GM19239 (cell line): Measurements from ENCODE around the gene IGSF10.
"Not testable (repeated sequence)": the region's sequence is repeated elsewhere in the genome, so short reads cannot be mapped to it uniquely, and the experiment has no call there.

Source experiments
- DNase-seq: peaks from one replicate; pipeline ENCODE4 v3.0.0; 2011; ENCODE audit warnings: low spot score; ENCODE audit not compliant: insufficient read length
- FAIRE-seq: peaks from 2 replicates; lab custom pipeline; 2011; peaks lifted over from hg19 to GRCh38; lab: Jason Lieb, UNC

The IGSF10 gene

DNA sequence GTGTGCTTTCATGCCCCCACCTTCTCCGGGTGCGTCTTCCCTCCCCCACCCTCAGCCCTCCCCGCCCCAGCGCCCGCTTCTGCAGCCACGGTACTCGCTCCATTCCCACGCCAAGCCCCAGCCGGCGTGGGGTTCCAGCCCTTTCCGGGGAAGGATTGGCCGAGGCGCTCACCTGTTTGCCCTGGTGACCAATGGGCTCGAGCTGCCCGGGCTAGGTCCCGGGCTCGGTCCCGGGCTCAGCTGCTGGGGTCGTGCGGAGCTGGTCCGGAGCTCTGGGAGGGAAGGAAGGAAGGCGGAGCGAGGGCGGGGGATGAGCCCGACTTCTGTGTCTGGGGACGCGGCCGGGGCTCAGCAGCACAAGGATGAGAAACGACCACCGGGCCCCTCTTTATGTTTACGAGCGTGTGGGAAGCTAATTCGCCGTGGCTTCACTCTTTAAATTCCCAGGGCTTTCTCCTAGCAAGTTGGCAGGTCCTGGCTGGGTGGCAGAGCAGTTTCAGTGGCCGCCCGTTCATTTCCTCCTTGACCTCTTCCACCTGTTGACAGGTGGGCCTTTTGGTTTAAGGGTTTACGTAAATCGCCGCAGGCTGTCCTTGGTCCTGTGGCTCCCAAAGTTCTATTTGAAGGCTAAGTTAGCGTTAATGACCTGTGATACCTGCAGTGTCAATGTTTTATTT, at the start of gene IGSF10:
IGSF10 (minus strand) TSS at position 288 of the 677 bp plus-strand sequence. CDS start 2,352 bp downstream, outside the sequence.
- DNase-seq (no peak), FAIRE-seq (no peak)

GRCh38 chr3:151509468-151510135, 48.7 kb upstream of the IGSF10 start:
- not testable (repeated sequence) for FAIRE-seq, DNase-seq

GRCh38 chr3:151504606-151505005, 43.7 kb upstream of the IGSF10 start:
- no peak for FAIRE-seq
- DNase-seq: no peak

GRCh38 chr3:151503074-151503473, 42.2 kb upstream of the IGSF10 start:
- FAIRE-seq (no peak), DNase-seq (no peak)

DNA sequence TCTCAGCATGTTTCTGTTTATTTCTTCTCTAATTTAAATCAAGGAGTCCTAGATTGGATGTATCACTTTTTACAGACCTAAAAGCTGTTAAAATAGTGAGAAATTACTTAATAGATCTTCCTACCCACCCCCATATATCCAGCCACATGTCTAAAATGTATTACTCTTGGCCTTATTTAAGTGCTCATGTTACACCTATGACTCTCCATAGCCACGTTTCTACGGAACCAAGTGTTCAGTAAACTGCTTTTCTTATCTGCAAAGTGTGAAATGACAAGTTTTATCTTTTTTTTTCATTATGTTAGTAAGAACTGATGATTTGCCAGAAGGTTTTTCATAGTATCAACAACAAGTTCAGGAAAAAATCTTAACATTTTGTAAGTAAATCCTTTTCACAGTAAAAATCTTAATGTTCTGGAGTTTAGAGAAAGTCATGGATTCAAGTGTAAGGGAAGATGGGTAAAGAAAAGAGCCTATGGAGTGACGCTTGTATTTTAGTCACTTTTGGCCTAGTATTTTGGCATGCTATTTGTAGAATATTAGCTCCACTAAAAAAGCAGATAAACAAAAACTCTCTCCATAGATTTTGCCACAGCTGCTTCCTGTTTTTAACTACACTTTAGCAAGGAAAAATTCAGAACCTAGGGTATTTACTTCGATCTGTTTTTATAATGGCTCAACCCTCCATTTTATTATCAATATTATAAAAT, 41.2 kb upstream of the IGSF10 start:
- DNase-seq: no peak
- no peak for FAIRE-seq

DNA sequence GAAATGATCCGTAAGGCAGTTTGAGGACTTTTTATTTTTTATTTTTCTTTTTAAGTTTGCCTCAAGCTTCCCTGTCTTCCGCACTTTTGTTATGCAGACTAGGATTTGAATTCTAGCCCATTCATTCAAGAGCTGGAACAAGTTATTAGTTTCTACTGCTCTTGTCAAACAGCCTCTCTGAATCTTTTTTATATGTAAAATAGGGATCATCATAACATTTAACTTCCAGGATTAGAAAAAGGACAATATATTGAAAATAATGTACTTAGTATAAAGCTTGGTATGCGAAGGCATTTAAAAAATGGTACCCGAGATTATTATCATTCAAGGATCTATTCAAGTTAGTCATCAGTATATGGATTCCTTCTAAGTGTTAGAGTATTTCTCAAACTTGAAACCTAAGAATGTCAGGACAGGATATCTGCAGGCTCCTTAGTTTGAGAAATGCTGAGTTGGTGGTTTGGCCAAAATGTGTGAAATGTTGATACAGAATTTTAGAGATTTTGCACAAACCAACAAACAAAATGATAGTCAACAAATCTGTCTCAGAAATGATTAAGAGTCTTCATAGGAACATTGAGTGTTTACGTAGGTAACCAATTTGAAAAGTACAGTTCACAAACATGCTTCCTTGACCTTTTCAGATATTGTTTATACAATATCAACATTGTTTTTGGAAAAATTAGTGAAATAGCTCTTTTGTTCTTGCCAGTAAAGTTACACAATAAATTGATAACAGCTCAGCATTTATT, 40.5 kb upstream of the IGSF10 start:
- DNase-seq (no peak), FAIRE-seq (no peak)

DNA sequence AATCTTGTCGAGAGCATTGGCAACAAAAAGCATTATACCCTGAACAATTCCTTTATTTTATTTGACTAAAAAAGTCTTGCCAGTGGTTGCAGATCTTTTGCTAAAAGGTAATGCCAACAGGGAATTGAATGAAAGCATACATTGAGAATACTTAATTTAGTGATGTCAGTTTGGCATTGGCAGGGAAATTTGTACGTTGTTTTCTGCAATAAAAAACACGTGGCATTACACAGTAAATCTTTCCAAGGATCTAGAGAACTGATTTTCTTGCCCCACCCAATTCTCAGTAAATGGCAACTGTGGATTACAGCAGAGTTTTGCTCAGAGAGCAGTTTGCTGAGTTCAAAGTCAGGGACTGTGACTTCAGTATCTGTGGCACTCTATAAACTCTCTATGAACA, 38.3 kb upstream of the IGSF10 start:
- no peak for DNase-seq
- FAIRE-seq: no peak

DNA sequence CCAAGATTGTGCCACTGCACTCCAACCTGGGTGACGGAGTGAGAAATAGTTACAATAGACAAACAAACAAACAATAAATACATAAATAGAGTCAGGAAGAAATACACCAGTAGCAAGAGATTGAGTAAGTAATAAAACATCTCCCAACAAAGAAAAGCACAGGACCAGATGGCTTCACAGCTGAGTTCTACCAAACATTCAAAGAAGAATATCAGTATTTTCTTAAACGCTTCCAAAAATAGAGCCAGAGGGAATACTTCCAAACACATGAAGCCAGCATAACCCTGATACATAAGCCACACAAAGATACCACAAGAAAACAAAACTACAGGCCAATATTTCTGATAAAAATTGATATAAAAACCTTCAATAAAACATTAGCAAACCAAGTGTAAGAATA, 30.7 kb upstream of the IGSF10 start:
- no peak for DNase-seq
- FAIRE-seq: no peak

GRCh38 chr3:151487833-151488232, 27.0 kb upstream of the IGSF10 start:
- not testable (repeated sequence) for DNase-seq, FAIRE-seq

GRCh38 chr3:151483961-151484520, 23.2 kb upstream of the IGSF10 start:
- no peak for FAIRE-seq
- DNase-seq: no peak

DNA sequence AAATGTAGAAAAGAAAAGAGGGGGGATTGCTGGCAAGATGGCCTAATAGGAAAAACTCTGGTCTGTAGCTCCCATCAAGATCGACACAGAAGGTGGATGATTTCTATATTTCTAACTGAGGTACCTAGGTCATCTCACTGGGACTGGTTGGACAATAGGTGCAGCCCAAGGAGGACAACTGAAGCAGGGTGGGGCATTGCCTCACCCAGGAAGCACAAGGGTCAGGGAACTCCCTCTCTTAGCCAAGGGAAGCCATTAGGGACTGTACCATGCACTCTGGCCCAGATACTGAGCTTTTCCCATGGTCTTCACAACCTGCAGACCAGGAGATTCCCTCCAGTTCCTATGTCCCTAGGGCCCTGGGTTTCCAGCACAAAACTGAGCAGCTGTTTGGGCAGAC, 22.6 kb upstream of the IGSF10 start:
- DNase-seq (no peak), FAIRE-seq (no peak)

DNA sequence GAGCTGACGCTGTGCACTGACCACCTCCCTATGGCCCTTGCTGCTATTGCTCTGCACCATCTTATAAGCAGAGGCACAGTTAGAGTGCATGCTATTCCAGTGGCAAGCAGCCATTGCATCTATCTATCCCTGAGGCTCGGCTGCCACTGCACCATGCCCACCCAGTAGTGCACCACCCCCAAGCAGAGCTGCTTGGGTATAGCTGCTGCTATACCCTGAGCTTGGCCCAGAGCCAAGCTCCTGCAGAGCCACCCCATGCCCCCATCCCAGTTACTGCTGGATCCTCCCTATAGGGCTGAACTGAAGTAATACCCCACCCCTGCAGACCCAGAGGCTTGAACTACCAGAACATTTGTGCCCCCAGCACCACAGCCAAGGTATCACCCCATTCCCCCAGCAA, 19.6 kb upstream of the IGSF10 start:
- no peak for FAIRE-seq

DNA sequence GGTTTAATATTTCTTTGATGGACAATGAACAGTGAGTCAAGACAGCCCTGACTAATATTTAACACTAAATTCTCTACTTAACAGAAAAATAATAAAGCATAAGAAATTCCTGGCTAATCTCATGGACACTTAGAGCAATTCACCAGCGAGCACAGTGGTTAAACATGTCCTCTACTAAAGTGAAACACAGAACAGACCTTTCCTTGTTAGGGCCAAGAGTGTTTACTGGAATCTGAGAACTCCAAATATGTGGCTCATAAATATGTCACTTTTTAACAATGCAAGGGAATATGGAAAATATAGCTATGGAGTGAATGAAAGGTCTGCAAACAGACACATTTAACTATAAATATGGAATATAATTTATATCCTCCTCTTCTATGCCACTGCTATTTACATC, 18.6 kb upstream of the IGSF10 start:
- FAIRE-seq (no peak), DNase-seq (no peak)

More for the DNA sequence above, 19.6 kb upstream of the IGSF10 start:
- DNase-seq: no peak

DNA sequence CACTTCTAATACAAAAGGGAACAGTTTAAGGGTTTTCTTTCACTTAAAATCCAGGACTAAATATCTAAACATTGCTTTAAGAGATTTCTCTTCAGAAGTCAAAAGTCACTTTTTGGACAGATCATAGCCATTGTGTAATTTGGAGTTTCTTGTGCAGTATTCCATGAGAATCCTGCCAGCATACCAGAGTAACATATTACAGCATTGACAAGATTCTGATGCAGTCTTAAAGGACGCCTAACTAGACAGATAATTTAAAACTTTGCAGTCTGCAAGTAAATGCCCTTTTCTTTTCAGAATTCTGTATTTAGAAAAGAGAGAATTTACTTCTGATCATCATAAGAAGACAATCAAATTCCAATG, 17.5 kb upstream of the IGSF10 start:
- FAIRE-seq: no peak
- DNase-seq: no peak

DNA sequence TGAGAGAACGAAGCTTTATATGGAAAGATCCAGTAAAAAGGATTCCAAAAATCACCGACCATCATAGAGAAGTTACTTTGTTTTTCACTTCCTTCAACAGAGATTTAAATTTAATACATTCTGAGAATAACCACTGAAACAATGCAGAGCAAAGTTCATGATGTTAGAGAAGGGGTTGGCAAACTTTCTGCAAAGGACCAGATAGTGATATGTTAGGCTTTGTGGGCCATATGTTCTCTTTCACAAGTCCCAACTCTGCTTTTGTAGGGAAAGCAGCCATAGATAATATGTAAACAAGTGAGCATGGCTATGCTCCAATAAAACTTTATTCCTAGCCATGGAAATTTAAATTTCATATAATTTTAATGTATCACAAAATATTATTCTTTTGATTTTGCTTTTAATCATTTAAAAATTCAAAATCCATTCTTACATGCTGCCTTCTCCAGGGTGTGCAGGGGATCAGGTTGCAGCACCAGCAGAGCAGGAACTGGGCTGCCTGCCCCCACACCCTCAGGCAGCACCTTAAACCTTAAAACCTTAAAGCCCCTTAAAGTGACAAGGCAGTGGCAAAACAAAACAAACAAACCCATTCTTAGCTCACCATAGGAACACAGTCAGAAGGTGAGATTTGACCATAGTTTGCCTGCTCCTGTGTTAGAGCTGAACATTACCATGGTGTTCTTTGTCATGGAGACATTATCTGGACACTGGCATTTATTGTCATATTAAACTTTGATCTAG, 16.9 kb upstream of the IGSF10 start:
- no peak for FAIRE-seq
- no peak for DNase-seq

DNA sequence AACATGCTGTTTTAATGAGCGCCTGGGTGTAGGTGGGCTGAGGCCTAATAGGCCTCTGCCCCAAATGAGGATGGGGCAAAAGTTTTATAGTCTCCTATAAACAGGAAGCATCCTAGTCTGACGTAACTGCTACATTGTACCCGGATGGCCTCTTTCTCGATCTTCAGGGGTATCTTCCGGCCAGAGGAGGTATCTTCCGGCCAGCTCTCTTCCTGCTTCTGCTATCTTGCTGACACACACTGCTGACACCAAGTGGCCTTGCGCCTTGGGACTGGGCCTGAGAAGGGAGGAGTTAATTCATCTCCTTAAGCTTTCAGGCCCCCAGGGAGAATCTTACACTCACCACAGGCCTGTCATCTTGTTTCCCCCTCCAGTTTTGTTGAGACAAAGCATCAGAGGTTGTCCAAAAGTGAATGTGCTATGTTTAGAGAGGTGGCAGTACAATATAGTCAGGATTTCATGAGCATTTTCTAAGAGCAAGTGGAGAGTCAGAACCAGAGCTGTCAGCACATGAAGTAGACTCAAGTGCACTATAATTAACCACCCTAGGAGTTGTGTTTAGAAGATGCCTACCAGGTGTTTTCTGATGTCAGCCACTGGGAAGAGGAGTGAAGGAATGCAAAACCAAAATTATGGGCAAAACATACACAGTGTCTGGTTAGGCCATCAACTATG, 15.6 kb upstream of the IGSF10 start:
- FAIRE-seq: no peak
- no peak for DNase-seq

DNA sequence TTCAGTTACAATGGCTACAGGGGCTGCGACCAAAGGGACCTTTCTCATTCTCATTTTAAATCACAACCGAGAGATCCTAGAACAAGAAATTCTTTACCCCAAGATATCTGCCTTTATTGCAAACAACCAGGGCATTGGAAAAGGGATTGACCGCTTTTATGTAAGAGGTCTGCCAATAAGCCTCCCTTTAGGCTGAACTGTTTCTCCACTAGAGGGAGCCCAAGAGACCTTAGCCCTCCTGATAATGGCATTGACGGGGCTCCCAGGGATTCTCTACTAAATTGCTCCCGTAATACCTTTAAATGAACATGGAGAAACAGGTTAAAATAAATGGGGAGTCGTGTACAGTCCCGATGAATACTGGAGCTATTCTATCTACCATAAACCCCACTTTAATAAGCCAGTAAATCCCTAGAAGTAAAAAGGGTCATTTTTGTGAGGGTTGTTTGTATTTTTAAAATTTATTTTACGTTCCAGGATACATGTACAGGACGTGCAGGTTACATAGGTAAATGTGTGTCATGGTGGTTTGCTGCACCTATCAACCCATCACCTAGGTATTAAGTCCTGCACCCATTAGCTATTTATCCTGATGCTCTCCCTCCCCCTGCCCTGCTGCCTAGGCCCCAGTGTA, 7.5 kb upstream of the IGSF10 start:
- FAIRE-seq: peak; percentile 73

GRCh38 chr3:151467069-151467468, 6.2 kb upstream of the IGSF10 start:
- no peak for DNase-seq
- FAIRE-seq: no peak

More for the DNA sequence above, 7.5 kb upstream of the IGSF10 start:
- DNase-seq: peak; percentile 18

DNA sequence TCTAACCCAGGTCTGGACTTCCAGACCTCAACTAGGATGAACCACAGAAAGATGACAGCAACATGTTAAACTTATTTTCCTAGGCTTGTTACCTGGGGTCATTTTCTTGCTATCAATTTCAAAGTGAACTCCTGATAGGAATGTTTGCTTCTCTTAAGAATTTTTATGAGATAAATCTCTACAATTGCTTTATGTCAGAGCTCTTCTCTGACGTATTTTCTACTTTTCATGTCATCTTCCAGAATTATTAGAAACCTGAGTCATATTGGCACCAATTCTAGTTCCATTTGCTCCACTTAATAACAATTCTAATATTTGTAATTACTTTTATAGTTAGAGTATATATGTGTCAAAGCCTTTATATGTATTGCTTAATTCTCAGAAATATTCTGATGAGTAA, 2.1 kb upstream of the IGSF10 start:
- no peak for DNase-seq
- no peak for FAIRE-seq
